ENCODE data around the gene NKX6-2.
A peak's percentile ranks its signal among the peaks of the same experiment; 100 is the strongest.
"Not testable (repeated sequence)": the region's sequence is repeated elsewhere in the genome, so short reads cannot be mapped to it uniquely, and the experiment has no call there.

Gene NKX6-2

DNA sequence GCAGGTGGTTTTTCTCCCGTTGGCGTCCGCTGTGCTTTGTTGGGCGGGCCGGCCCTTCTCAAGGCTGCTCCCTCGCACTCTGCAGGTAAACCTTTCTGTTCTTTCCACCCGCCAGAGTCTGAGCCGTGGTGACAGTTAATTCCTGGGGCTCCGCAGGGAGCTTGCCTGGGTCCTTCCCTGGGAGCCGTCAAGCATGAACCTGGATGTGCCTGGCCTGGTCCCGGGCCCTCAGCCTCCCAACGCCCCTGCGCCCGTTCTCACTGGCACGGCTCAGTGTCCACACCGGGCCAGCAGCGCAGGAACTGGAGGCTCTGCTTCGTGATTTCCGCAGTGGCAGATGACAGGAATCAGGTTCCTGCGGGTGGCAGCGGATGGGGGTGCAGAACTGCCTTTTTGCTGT lies 10.9 kb upstream of the NKX6-2 start:
- ATAC-seq, result no peak
- no peak for DNase-seq

GRCh38 chr10:132793871-132794849 lies 8.2 kb upstream of the NKX6-2 start:
- DNase-seq, result no peak

GRCh38 chr10:132793213-132793612 lies 7.3 kb upstream of the NKX6-2 start:
- DNase-seq (no peak), ATAC-seq (no peak)

More at GRCh38 chr10:132793871-132794849, 8.2 kb upstream of the NKX6-2 start:
- ATAC-seq, result no peak

- no peak for DNase-seq
- ATAC-seq, result no peak
Measured at GRCh38 chr10:132792796-132793195, 6.8 kb upstream of the NKX6-2 start.

GRCh38 chr10:132792099-132792498 lies 6.2 kb upstream of the NKX6-2 start:
- not testable (repeated sequence) for ATAC-seq, DNase-seq

DNA sequence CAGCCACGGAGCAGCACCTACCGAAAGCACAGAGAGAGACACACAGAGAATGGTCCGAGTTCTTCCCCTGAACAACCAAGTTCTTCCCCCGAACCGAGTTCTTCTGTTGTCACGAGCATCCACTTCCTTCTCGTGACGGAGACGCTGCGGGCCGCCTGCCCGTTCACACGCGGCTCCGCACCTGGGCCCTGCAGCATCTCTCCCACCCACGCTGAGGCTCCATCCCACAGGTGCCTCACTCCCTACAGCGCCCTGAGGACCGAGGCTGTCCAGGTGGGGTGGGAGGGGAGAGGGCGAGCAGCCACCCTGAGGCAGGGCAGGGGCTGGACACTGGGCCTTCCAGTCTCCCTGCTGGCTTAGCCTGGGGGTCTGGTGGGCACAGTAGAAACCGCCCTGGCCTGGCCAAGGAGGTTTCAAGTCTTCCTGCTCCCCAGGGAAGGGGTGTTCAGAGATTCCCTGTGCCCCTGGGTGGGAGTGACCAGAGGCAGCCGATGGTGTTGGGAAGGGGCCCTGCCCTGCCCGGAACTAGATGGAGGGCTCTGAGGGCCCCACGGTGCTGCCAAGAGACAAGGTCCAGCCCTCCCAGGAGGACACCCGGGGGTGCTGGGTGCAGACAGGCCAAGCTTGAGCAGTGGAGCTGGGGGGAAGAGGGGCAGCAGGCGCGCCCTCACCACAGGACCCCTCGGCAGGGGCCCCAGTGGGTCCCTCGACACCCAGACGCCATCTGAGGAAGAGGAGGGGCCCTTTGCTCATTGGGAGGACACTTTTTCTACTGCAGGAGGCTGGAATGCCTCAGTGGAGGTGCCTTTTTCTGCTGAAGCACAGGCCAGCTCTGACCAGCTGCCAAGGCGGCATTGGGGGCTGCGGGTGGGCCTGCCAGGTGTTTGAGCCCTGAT lies 5.2 kb upstream of the NKX6-2 start:
- no peak for ATAC-seq
- no peak for DNase-seq

DNA sequence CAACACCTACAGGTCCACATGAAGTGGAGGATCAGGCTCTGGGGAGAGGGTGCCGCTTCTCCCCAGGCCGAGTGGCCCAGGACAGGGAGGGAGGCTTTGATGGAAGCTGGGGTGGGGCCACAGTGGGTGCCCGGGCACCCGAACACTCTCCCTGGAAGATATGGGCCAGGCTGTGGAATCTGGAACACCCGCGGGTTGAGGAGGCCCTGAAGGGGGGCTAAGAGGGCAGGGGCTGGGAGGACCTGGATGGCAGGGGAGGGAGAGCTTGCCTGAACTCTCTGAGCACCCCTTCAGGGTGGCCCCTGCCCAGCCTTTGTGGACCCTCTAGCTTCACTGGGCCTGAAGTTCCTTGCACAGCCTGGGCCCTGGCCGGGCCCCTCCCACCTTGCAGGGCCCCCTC lies 4.5 kb upstream of the NKX6-2 start:
- ATAC-seq (no peak), DNase-seq (no peak)

DNA sequence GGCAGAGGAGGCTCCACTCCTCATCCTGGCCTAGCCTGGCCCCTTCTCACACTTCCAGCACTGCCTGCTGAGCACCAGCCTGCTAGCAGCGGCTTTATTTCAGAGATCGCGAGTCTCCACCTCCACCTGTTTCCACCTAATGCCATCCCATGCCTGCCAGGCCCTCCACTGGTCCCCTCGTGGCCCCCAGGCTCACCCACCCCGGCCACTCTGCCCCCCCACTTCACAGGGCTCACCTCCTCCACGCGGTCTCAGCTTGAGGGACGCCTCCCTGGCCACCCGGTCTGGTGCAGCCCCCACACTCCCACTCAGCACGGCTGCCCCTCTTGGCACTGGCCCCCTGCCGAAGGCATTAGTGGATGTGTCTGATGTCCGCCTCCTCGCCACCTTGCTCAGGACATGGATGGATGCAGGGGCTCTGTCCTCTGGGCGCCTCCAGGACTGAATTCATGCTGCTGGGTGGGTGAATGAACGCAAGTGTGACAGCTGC lies 3.8 kb upstream of the NKX6-2 start:
- no peak for DNase-seq
- ATAC-seq, result no peak

GRCh38 chr10:132788831-132789219 lies 2.9 kb upstream of the NKX6-2 start:
- DNase-seq (no peak), ATAC-seq (no peak)

DNA sequence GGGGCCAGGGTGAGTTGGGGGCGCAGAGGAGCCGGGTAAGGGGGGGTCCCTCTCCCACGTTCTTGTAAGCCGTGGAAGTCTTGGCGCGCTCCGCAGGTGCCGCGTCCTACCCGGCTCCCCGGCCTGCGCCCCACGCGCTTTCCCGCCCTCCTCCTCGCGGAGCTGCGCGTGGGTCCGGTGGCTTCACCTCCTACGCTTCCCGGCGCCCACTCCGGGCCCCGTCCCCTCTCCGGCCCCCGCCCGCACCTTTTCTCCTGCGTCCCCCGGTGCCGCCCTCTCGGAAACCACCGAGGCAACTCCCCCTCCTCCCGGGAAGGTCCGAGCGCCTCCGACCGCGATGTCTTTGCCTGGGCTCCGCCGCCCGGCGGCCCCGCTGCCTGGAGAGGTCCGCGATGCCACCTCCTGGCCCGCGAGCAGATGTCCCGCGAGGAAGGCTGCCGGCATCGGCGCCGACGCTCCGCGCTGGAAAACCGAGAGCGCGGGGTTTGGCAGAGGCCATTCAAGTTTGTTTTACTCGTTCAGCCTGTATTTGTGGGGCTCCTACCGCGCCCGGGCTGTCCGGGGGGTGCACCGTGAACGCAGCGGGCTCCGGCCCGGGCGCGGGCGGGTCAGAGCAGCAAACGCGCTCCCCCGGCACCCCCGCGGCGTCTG lies 2.4 kb upstream of the NKX6-2 start:
- ATAC-seq, result no peak
- DNase-seq, result peak; percentile 15

GRCh38 chr10:132787495-132788179 lies 1.7 kb upstream of the NKX6-2 start:
- ATAC-seq (peak; percentile 14), DNase-seq (peak; percentile 29)

DNA sequence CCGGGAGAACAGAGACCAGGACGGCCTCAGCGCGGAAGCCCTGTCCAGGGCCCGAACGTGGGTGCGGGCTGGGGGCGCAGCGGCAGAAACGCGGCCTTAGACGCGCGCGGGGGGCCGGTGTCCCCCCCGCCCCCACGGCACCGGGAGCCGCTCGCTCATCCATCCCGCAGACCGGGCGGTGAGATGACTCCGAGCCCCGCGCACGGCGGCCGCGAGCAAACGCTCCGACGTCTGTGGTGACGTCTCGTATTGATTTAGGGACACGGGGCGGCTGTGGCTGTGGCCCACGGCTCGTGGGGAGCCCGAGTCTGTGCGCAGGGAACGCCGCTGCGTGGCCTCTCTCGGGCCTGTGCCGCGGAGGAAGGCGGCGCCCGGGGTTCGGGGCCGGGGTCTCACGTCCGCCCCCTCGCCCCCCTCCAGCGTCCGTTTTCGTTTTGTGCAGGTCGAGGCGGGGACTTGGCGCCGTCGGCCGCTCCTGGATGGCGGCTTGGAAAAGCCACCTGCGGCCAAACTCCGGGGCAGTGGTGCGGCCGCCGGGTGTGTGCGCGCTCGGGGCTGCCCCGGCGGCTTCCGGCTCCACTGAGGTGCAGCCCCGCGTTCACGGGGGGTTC lies 1.0 kb upstream of the NKX6-2 start:
- DNase-seq (no peak), ATAC-seq (no peak)

DNA sequence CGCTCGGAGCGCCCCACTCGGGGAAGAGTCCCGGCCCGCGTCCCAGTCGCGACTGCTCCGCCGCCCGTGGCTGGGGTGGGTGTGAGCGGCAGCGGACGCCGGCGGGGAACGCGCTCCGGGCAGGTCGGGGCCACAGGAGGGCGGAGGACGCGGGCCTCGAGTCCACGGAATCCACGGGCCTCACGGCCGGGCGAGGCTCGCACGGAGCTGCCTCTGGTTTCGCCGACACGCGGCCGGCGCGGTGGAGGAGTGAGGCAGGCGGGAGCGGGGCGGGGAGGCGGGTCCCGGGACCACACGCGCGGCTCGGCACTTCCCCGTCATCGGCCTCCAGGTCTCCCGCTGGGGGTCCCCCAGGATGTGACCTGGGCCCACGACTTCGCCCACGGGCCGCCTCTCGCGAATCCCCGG lies 533 bp upstream of the NKX6-2 start:
- DNase-seq, result no peak
- no peak for ATAC-seq

DNA sequence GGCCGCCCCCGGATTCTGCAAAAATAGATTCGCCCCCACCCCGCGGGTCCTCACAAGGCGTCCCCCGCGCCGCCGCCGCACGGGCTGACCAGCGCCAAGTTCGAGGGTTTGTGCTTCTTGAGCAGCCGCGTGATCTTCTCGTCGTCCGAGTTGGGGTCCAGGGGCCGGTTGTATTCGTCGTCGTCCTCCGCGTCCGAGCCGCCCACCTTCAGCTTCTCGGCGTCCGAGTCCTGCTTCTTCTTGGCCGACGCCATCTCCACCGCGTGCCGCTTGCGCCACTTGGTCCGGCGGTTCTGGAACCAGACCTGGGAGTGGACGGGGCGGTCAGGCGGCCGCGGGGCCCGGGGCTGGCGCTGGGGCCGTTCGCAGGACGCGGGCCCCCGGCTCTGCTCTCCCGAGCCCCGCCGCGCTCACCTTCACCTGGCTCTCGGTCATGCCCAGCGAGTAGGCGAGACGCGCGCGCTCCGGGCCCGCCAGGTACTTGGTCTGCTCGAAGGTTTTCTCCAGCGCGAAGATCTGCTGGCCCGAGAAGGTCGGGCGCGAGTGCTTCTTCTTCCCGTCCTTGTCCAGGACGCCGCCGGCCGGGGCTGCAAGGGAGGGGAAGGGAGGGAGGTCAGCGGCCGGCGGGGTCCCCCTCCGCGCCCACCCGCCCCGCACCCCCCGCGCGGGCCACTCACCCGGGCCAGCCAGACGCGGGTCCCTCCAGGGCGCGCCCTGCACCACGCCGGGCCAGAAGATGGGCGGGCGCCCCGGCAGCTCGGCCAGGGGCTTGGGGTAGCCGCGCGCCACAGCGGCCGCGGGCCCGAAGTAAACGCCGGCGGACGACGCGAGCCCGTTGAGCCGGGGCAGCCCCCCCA lies 853 bp downstream of the NKX6-2 start:
- DNase-seq (peak; percentile 22), ATAC-seq (no peak)

DNA sequence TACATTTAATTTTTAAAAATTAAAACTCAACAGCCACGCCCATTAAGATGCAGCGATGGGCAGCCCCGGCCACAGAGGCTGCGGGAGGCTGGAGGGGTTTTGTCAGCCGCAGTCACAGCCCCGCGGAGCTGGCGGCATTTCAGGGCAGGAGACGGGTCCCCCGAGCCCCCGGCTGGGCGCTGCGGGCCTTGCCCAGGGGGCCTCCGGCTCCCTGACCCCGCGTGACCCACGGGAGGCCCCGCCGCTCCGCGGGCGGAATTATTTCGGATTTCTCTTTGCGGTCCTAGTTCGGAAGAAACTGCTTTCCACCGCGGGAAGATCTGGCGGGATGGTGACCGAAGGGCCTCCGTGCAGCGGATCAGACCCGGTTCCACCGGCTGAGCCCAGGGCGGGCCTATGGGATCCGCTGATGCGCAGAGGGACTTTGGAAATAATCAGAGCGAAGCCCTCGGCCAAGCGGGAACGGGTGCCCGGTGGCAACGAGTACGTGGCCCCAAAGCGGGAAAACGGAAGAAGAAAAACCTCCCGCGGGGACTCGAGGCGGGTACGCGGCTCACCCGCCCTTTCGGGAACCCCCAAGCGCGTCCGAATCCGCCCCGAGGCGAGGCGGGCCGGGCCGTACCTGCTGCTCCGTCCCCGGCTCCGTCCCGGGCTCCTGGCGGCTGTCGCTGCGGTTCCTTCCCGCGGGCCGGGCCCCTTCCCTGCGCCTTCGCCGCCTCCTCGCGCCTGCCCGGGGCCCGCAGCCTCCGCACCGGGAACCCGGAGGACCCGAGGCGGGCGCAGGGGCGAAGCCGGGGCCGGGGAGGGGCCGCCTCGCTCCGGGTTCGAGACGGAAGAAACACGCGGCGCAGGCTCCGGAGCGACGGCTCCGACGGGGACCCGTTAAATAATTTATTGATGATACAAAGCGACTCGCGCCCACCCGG lies 1.7 kb downstream of the NKX6-2 start:
- no peak for ATAC-seq
- no peak for DNase-seq

- ATAC-seq, result no peak
- no peak for DNase-seq
Measured at GRCh38 chr10:132783165-132783939, 2.6 kb downstream of the NKX6-2 start.

GRCh38 chr10:132781556-132781955 lies 4.4 kb downstream of the NKX6-2 start:
- DNase-seq, result no peak
- no peak for ATAC-seq

DNA sequence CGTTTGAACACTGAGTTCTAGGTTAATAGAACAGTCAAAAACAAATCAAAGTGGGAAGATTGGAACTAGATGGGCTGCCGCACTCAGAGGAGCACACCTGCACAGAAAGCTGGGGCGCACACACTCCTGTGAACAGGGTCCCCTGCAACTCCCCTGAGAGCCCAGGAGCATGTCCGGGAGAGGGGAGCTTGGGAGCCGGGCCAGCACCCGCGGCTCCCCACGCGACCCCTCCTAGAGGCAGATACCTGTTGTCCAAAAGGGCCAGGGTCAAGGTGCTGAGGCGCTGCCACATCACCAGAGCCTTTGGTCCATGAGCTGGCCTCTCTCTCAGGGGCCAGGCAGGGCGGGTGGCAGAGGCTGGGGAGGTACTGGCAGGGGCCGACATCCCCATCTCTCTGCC lies 5.6 kb downstream of the NKX6-2 start:
- DNase-seq (no peak), ATAC-seq (no peak)

Data from stimulated activated naive CD8-positive, alpha-beta T cell treated with anti-CD3 and anti-CD28 coated beads, Interleukin-15, Interleukin-2, amounts not matched to agents 100 U/mL and 50 U/mL, for 24 hours (primary cell).